SH-SY5Y (cell line): ENCODE measurements around the gene KLF4.

Source experiments
- GATA2 ChIP-seq: IDR thresholded peaks from 2 replicates; pipeline ENCODE4 v1.6.1; 2011; ENCODE audit warnings: mild to moderate bottlenecking, low read depth, low read length
- GATA3 ChIP-seq: IDR thresholded peaks from 2 replicates; pipeline ENCODE4 v1.6.1; 2011; ENCODE audit warnings: low read depth, mild to moderate bottlenecking, low read length, moderate library complexity

Gene KLF4

GRCh38 chr9:107489144-107489673, 360 bp downstream of the KLF4 start:
- TF ChIP-seq GATA2 (no peak), GATA3 (no peak)

- TF ChIP-seq GATA3 = no peak
- no peak for TF ChIP-seq GATA2
Observed at GRCh38 chr9:107488375-107489143, 1.0 kb downstream of the KLF4 start.

- TF ChIP-seq GATA3 (no peak), GATA2 (no peak)
Observed at GRCh38 chr9:107487521-107488374, 1.8 kb downstream of the KLF4 start.

GRCh38 chr9:107486674-107487520, 2.7 kb downstream of the KLF4 start:
- TF ChIP-seq GATA3 (no peak), GATA2 (no peak)

- TF ChIP-seq GATA2 (no peak), GATA3 (no peak)
Observed at GRCh38 chr9:107485458-107486043, 4.0 kb downstream of the KLF4 start.

GRCh38 chr9:107484117-107484723, 5.3 kb downstream of the KLF4 start:
- no peak for TF ChIP-seq GATA3
- TF ChIP-seq GATA2 = no peak

GRCh38 chr9:107483666-107484065, 5.9 kb downstream of the KLF4 start:
- TF ChIP-seq GATA2 (no peak), GATA3 (no peak)

GRCh38 chr9:107481035-107481434, 8.5 kb downstream of the KLF4 start:
- no peak for TF ChIP-seq GATA2
- TF ChIP-seq GATA3 = no peak

GRCh38 chr9:107480386-107480789, 9.2 kb downstream of the KLF4 start:
- TF ChIP-seq GATA3 (no peak), GATA2 (no peak)

- TF ChIP-seq GATA2 = no peak
- TF ChIP-seq GATA3 = no peak
Observed at GRCh38 chr9:107478805-107479204, 10.8 kb downstream of the KLF4 start.

GRCh38 chr9:107474124-107474523, 15.4 kb downstream of the KLF4 start:
- TF ChIP-seq GATA2 (no peak), GATA3 (no peak)

GRCh38 chr9:107472581-107473340, 16.8 kb downstream of the KLF4 start:
- no peak for TF ChIP-seq GATA3
- no peak for TF ChIP-seq GATA2
